NOMO-1 (cell line): ENCODE results near the gene KIF3A.

Experiments
- DNase-seq, 2 experiments: peaks; one replicate each; lab custom pipeline; 2025; ENCODE audit not compliant: unreplicated experiment in 2 of 2; lab: John Stamatoyannopoulos, UW

Gene KIF3A

GRCh38 chr5:132679717-132680380 lies 57.5 kb downstream of the KIF3A start:
- DNase-seq = no peak

- no peak for DNase-seq
Observed at GRCh38 chr5:132679166-132679565, 58.2 kb downstream of the KIF3A start.

- DNase-seq = no peak
Observed at GRCh38 chr5:132678735-132679134, 58.6 kb downstream of the KIF3A start.

GRCh38 chr5:132677682-132678400 lies 59.5 kb downstream of the KIF3A start:
- DNase-seq = no peak

GRCh38 chr5:132677191-132677590 lies 60.2 kb downstream of the KIF3A start:
- no peak for DNase-seq

- no peak for DNase-seq
Observed at GRCh38 chr5:132675936-132676689, 61.2 kb downstream of the KIF3A start.

GRCh38 chr5:132674671-132675506 lies 62.5 kb downstream of the KIF3A start:
- no peak for DNase-seq

GRCh38 chr5:132673939-132674630 lies 63.3 kb downstream of the KIF3A start, which contains the start of gene IL4:
Gene IL4, plus strand, starts transcription at chr5:132673989. Its CDS starts 62 bp downstream, at chr5:132674051.
- no peak for DNase-seq

GRCh38 chr5:132673488-132673887 lies 63.9 kb downstream of the KIF3A start:
- DNase-seq = no peak

- DNase-seq = no peak
Observed at GRCh38 chr5:132671000-132671399, 66.3 kb downstream of the KIF3A start.

- DNase-seq = no peak
Observed at GRCh38 chr5:132669966-132670882, 67.1 kb downstream of the KIF3A start.

- no peak for DNase-seq
Observed at GRCh38 chr5:132669455-132669820, 67.9 kb downstream of the KIF3A start.

GRCh38 chr5:132668706-132669454 lies 68.5 kb downstream of the KIF3A start:
- no peak for DNase-seq

GRCh38 chr5:132667761-132668705 lies 69.3 kb downstream of the KIF3A start:
- no peak for DNase-seq

GRCh38 chr5:132667309-132667708 lies 70.0 kb downstream of the KIF3A start:
- no peak for DNase-seq

GRCh38 chr5:132666310-132667123 lies 70.8 kb downstream of the KIF3A start:
- no peak for DNase-seq
